ENCODE results near the gene BEND5.

DNA sequence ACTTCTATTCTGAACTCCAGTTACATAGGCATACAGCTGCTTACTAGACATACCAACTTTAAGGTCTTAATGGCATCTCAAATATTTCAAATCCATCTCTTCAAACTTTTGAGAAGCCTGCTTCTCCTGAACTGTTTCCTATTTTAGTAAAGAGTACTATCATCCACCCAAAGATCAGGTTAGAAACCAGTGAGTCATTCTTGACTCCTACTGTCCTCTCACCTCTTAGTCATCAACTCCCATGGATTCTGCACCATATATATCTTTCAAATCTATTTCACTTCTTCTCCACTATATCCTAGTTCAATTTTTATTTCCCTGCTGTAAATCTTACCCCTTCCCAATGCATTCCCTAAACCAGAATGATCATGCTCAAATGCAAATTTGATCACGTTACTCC lies 18.1 kb upstream of the BEND5 start:
- TF ChIP-seq, protein P1, sequence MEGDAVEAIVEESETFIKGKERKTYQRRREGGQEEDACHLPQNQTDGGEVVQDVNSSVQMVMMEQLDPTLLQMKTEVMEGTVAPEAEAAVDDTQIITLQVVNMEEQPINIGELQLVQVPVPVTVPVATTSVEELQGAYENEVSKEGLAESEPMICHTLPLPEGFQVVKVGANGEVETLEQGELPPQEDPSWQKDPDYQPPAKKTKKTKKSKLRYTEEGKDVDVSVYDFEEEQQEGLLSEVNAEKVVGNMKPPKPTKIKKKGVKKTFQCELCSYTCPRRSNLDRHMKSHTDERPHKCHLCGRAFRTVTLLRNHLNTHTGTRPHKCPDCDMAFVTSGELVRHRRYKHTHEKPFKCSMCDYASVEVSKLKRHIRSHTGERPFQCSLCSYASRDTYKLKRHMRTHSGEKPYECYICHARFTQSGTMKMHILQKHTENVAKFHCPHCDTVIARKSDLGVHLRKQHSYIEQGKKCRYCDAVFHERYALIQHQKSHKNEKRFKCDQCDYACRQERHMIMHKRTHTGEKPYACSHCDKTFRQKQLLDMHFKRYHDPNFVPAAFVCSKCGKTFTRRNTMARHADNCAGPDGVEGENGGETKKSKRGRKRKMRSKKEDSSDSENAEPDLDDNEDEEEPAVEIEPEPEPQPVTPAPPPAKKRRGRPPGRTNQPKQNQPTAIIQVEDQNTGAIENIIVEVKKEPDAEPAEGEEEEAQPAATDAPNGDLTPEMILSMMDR (IDR thresholded peaks at IDR 0.05), result no peak
- TF ChIP-seq POLR2A (IDR thresholded peaks at IDR 0.05), result no peak

Measured in upper lobe of left lung (tissue), 4 donors.